Gastroesophageal sphincter (tissue), 4 donors: ENCODE data around the gene GNB1. TPM values are rescaled to one million over a fixed set of nuclear protein-coding genes. Genes with fewer than 3 reads are reported as not detected.

ENCODE experiments used
- ATAC-seq: fragments of 150-250 bp; one replicate; pipeline ENCODE4 v1.9.1; 2016; ENCODE audit warnings: mild to moderate bottlenecking, moderate library complexity
- H3K27ac ChIP-seq, 4 donors: fragments of 200-600 bp; sonication (generic) in 3 of 4; 1 replicate in 3 of 4; 2 replicates in 1 of 4; pipeline ENCODE4 v1.5.1; 2016 to 2019
- H3K27me3 ChIP-seq: fragments of 200-600 bp; sonication (generic); one replicate; pipeline ENCODE4 v1.5.1; 2019
- H3K36me3 ChIP-seq, 2 donors: fragments of 200-600 bp; sonication (generic); one replicate each; pipeline ENCODE4 v1.5.1; 2019; ENCODE audit warnings: control low read depth in 1 of 2
- H3K4me1 ChIP-seq, 3 donors: fragments of 200-600 bp; sonication (generic); 1 replicate in 2 of 3; 2 replicates in 1 of 3; pipeline ENCODE4 v1.5.1; 2016 to 2019; ENCODE audit warnings: control low read depth in 2 of 3
- H3K4me3 ChIP-seq, 2 donors: fragments of 200-600 bp; sonication (generic); one replicate each; pipeline ENCODE4 v1.5.1; 2019; ENCODE audit warnings: mild to moderate bottlenecking in 1 of 2, moderate library complexity in 1 of 2
- H3K9me3 ChIP-seq, 3 donors: fragments of 200-600 bp; sonication (generic); one replicate each; pipeline ENCODE4 v1.5.1; 2017 to 2019; ENCODE audit warnings: control low read depth in 2 of 3
- EP300 ChIP-seq: sonication (generic); formaldehyde crosslinking; IDR thresholded peaks from one replicate; pipeline ENCODE4 v1.6.1; 2017; ENCODE audit warnings: antibody characterized with exemption, mild to moderate bottlenecking
- POLR2A ChIP-seq, 2 donors: fragments of 450-650 bp; IDR thresholded peaks; one replicate each; pipeline ENCODE4 v1.6.1; 2017; ENCODE audit warnings: antibody characterized with exemption in 2 of 2, mild to moderate bottlenecking in 2 of 2, moderate library complexity in 1 of 2
- POLR2AphosphoS5 ChIP-seq: sonication (generic); formaldehyde crosslinking; IDR thresholded peaks from one replicate; pipeline ENCODE4 v1.6.1; 2017; ENCODE audit warnings: antibody characterized with exemption
- WGBS, 2 donors: methylation state at CpG; one replicate each; pipeline ENCODE4 v1.1.5; 2018; ENCODE audit warnings: low coverage in 1 of 2; 5-methylcytosine and 5-hydroxymethylcytosine counted together
- total RNA-seq, 4 donors: library from RNA; depleted of rRNA; stranded (reverse); fragments of >200 nt; gene quantifications; one replicate each; pipeline ENCODE4 v1.1.0, GENCODE V29; 2016
- TF ChIP-seq, protein P1 (sequence below), 4 experiments: fragments of 200-600 bp in 2 of 4; fragments of 450-650 bp in 2 of 4; sonication (generic) in 1 of 4; IDR thresholded peaks; one replicate each; pipeline ENCODE4 v1.5.1; 2017 to 2019; ENCODE audit warnings: antibody characterized with exemption in 4 of 4, mild to moderate bottlenecking in 2 of 4, moderate library complexity in 2 of 4

The GNB1 gene
- total RNA-seq, 4 donors from 2014 or later = 129 to 175 (median 136) TPM

DNA sequence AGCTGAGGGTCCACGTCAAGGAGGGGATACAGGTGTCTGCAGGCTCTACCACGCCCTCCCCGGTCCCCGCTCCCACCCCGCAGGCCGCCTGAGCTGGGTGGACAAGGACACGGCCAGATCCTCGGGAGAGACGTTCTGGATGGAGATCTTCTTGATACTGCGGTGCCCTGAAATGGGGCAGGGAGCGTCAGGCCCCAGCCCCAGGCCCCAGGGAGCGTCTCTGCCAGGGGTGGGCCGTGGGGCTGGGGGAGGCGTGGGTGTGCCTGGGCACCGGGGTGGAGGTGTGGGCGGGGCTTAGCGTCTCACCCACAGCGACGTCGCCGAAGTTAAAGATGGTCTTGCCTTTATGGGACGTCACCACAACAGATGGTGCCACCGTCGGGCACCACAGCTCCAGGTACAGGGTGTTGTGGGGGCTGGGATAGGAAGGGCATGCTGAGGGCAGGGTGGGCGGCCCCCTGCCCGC is 35.5 kb upstream of the GNB1 start:
- H3K36me3 ChIP-seq = no peaks in the 10 kb centered on the region
- H3K27me3 ChIP-seq = peaks cover 6% of the 10 kb centered on the region
- H3K4me3 ChIP-seq = no peak overlapping the region
- H3K27ac ChIP-seq = no peak overlapping the region
- H3K4me1 ChIP-seq = no peaks in the 10 kb centered on the region
- TF ChIP-seq EP300 = no peak
- TF ChIP-seq POLR2AphosphoS5 = no peak
- no peak for TF ChIP-seq POLR2A (IDR thresholded peaks at IDR 0.05)
- TF ChIP-seq, protein P1, sequence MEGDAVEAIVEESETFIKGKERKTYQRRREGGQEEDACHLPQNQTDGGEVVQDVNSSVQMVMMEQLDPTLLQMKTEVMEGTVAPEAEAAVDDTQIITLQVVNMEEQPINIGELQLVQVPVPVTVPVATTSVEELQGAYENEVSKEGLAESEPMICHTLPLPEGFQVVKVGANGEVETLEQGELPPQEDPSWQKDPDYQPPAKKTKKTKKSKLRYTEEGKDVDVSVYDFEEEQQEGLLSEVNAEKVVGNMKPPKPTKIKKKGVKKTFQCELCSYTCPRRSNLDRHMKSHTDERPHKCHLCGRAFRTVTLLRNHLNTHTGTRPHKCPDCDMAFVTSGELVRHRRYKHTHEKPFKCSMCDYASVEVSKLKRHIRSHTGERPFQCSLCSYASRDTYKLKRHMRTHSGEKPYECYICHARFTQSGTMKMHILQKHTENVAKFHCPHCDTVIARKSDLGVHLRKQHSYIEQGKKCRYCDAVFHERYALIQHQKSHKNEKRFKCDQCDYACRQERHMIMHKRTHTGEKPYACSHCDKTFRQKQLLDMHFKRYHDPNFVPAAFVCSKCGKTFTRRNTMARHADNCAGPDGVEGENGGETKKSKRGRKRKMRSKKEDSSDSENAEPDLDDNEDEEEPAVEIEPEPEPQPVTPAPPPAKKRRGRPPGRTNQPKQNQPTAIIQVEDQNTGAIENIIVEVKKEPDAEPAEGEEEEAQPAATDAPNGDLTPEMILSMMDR (IDR thresholded peaks at IDR 0.05) = no peak
- ATAC-seq = no peak
- no CpG with 5 or more reads among the region's 26 CpGs for WGBS, 2 donors
- H3K9me3 ChIP-seq = no peaks in the 10 kb centered on the region

DNA sequence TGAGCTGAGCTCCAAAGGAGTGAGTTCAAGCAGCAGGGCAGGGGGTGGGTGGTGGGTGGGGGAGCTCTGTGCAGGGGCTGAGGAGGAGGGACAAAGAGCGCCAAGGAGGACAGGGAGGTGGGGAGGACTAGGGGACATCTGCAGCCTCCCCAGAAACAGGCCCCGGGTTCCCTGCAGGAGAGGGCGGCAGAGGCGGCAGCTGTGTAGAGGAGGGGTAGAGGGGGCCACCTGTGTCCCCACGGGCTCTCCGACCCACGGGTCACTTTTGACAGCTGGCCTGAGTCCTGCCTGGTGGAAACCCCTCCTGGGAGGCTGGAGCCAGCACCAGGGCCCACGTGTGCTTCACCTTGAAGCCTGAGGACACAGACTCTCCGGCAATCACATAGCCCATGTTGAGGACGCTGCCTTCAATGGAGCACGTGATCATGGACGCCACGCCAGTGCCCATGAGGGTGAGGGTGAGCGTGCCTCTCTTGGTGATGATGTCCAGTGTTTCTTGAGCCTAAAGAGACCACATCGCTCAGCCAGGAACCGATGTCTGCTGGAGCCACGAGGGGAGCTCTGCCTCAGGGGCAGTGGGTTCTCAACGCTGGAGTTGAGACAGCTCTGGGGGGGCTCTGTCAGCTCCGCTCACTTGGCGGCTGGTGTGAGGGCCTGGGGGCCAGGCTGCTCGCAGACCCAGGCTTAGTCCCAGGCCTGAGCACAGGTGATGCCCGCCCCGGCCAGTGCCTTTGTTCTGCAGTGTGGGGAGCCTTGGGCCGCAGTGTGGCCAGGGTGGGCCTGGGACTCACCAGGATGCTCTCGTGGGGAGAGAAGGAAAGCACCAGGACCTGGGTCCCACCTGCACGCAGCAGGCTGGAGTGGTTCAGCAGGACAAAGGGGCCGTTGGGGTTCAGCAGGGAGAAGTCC is 34.8 kb upstream of the GNB1 start:
- 65% methylated on average over 6 of the region's 27 CpGs; no CpG with 5 or more reads in 1 of the 2 donors for WGBS, 2 donors
- Histone ChIP-seq H3K4me3 (no peak overlapping the region), H3K4me1 (no peaks in the 10 kb centered on the region), H3K27ac (no peak overlapping the region), H3K36me3 (no peaks in the 10 kb centered on the region), H3K9me3 (no peaks in the 10 kb centered on the region), H3K27me3 (peaks cover 6% of the 10 kb centered on the region)
- TF ChIP-seq POLR2A (IDR thresholded peaks at IDR 0.05) = no peak
- no peak for TF ChIP-seq POLR2AphosphoS5
- TF ChIP-seq EP300 = no peak
- TF ChIP-seq, protein P1 (IDR thresholded peaks at IDR 0.05) = no peak
- no peak for ATAC-seq

DNA sequence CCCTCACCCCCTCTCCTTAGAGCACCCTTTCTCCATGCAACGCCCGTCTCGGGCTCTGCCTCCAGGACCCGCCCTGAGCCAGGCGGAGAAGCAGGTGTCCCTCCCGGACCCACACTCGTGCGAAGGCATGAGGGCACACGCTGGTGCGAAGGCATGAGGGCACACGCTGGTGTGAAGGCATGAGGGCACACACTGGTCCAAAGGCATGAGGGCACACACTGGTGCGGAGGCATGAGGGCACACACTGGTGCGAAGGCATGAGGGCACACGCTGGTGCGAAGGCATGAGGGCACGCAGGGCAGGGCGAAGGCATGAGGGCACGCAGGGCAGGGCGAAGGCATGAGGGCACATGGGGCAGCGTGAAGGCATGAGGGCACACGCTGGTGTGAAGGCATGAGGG is 34.0 kb upstream of the GNB1 start:
- H3K9me3 ChIP-seq = no peaks in the 10 kb centered on the region
- no peak overlapping the region for H3K4me3 ChIP-seq
- ATAC-seq = no peak
- no peak overlapping the region for H3K27ac ChIP-seq
- TF ChIP-seq POLR2AphosphoS5 = no peak
- TF ChIP-seq EP300 = no peak
- no peak for TF ChIP-seq POLR2A (IDR thresholded peaks at IDR 0.05)
- TF ChIP-seq, protein P1 (IDR thresholded peaks at IDR 0.05) = no peak
- H3K36me3 ChIP-seq = no peaks in the 10 kb centered on the region
- peaks cover 0 to 3% (median 0%) of the 10 kb centered on the region in 3 donors for H3K4me1 ChIP-seq
- H3K27me3 ChIP-seq = peaks cover 6% of the 10 kb centered on the region
- WGBS, 2 donors = 92 to 97% methylated on average over 5 to 8 of the region's 21 CpGs

DNA sequence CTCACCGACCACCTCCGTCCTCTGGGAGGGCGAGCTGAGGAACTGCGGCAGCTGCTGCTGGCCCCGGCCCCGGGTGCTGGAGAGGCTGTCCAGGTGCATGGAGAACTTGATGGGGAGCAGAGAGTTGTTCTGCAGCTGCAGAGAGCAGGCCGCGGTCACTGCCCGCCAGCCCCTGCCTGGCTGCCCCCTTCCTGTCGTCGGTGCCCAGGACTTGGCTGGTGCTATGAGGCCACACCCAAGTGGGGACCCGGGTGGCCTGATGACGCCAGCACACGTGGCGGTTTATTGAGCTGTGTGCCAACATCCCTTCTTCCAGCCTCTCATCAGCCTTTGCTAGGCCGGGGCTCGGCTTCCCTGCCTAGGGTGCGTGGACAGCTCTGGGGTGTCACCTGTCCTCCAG is 33.5 kb upstream of the GNB1 start:
- peaks cover 0 to 8% (median 0%) of the 10 kb centered on the region in 3 donors for H3K4me1 ChIP-seq
- H3K4me3 ChIP-seq = no peak overlapping the region
- no peaks in the 10 kb centered on the region for H3K9me3 ChIP-seq
- WGBS, 2 donors = 50 to 71% methylated on average over 3 to 4 of the region's 18 CpGs
- no peak for ATAC-seq
- no peak overlapping the region for H3K27ac ChIP-seq
- TF ChIP-seq POLR2A (IDR thresholded peaks at IDR 0.05) = no peak
- TF ChIP-seq, protein P1 (IDR thresholded peaks at IDR 0.05) = no peak
- TF ChIP-seq POLR2AphosphoS5 = no peak
- TF ChIP-seq EP300 = no peak
- peaks cover 6% of the 10 kb centered on the region for H3K27me3 ChIP-seq
- H3K36me3 ChIP-seq = no peaks in the 10 kb centered on the region
